GM12878 (cell line): ENCODE measurements around the gene AP1S1. TPM values are rescaled to one million over a fixed set of nuclear protein-coding genes. Genes with fewer than 3 reads are reported as not detected.
"Not testable (repeated sequence)": the region's sequence is repeated elsewhere in the genome, so short reads cannot be mapped to it uniquely, and the experiment has no call there.

ENCODE experiments used
- ATAC-seq: fragments of 200-7000 bp; cut with Tn5 transposase; 3 replicates; pipeline ENCODE4 v1.9.1; 2020; ENCODE audit warnings: mild to moderate bottlenecking, moderate library complexity
- BruUV-seq: library from RNA; stranded (reverse); fragments of 400-500 nt; replicated peaks from 2 replicates; lab custom pipeline; 2021; lab: Mats Ljungman, UMichigan
- CTCF ChIA-PET: fragments of 300-600 bp; sonication (Branson Sonifier 250); formaldehyde crosslinking; extraction: SDS; loops from one replicate; lab custom pipeline; 2021; ENCODE audit warnings: inconsistent platforms; lab: Yijun Ruan, JAX
- POLR2A ChIA-PET: fragments of 350-600 bp; formaldehyde crosslinking; extraction: SDS; loops from one replicate; lab custom pipeline; 2021; ENCODE audit warnings: inconsistent platforms; lab: Charles Lee
- RAD21 ChIA-PET: fragments of 300-600 bp; sonication (Branson Sonifier 250); formaldehyde crosslinking; loops from one replicate; lab custom pipeline; 2023; ENCODE audit warnings: antibody characterized with exemption; ENCODE audit not compliant: unreplicated experiment; lab: Charles Lee
- SMC1A ChIA-PET: fragments of 300-600 bp; sonication (Branson Sonifier 250); formaldehyde crosslinking; loops from one replicate; lab custom pipeline; 2023; ENCODE audit not compliant: unreplicated experiment, uncharacterized antibody; lab: Charles Lee
- DNase-seq: peaks from one replicate; pipeline ENCODE4 v3.0.0-alpha.2; 2011; ENCODE audit warnings: low read depth, low spot score
- FAIRE-seq: peaks from 3 replicates; lab custom pipeline; 2011; peaks lifted over from hg19 to GRCh38; lab: Jason Lieb, UNC
- H2AFZ ChIP-seq: 2 replicates; pipeline ENCODE4 v1.6.0; 2011; ENCODE audit warnings: low read depth, low read length, control low read depth; ENCODE audit not compliant: control insufficient read depth
- H3K27ac ChIP-seq: 2 replicates; pipeline ENCODE4 v1.5.1; 2011; ENCODE audit warnings: control low read depth; ENCODE audit not compliant: control insufficient read depth, insufficient read depth
- H3K27me3 ChIP-seq, 2 experiments: replicated peaks in 1 of 2; 2 replicates each; pipeline versions ENCODE4 v1.6.0 to v1.6.1; 2011; ENCODE audit warnings: low read length in 1 of 2; ENCODE audit not compliant: control insufficient read depth in 2 of 2, insufficient read depth in 2 of 2
- H3K36me3 ChIP-seq, 2 experiments: 2 replicates each; pipeline ENCODE4 v1.5.1; 2011; ENCODE audit warnings: low read length in 1 of 2; ENCODE audit not compliant: control insufficient read depth in 2 of 2, insufficient read depth in 2 of 2
- H3K4me1 ChIP-seq: 2 replicates; pipeline ENCODE4 v1.6.1; 2011; ENCODE audit warnings: mild to moderate bottlenecking, low read length, moderate library complexity, mixed read lengths; ENCODE audit not compliant: control insufficient read depth, insufficient read depth
- H3K4me2 ChIP-seq: 2 replicates; pipeline ENCODE4 v1.6.0; 2011; ENCODE audit warnings: control low read depth; ENCODE audit not compliant: control insufficient read depth, insufficient read depth
- H3K4me3 ChIP-seq: fragments of 200-600 bp; sonication (generic); 2 replicates; pipeline ENCODE4 v1.5.1; 2016
- H3K79me2 ChIP-seq: 2 replicates; pipeline ENCODE4 v1.6.0; 2011; ENCODE audit warnings: low read length; ENCODE audit not compliant: control insufficient read depth, insufficient read depth
- H3K9ac ChIP-seq: 2 replicates; pipeline ENCODE4 v1.8.0; 2011; ENCODE audit warnings: low read length, control low read depth, mixed read lengths; ENCODE audit not compliant: control insufficient read depth, insufficient read depth
- H3K9me3 ChIP-seq: replicated peaks from 3 replicates; pipeline ENCODE4 v1.5.1; 2011; ENCODE audit warnings: mild to moderate bottlenecking, low read length; ENCODE audit not compliant: control insufficient read depth, insufficient read depth
- H4K20me1 ChIP-seq: 2 replicates; pipeline ENCODE4 v1.6.0; 2011; ENCODE audit not compliant: control insufficient read depth, insufficient read depth
- ETV6 ChIP-seq, 2 experiments: fragments of 450-650 bp in 1 of 2; IDR thresholded peaks in 1 of 2; conservative IDR thresholded peaks in 1 of 2; 2 replicates each; pipeline ENCODE4 v1.6.1; 2014; ENCODE audit warnings: antibody characterized with exemption in 1 of 2, borderline replicate concordance in 1 of 2, low read depth in 1 of 2, mild to moderate bottlenecking in 1 of 2, moderate library complexity in 1 of 2
- FOXM1 ChIP-seq: IDR thresholded peaks from 2 replicates; pipeline ENCODE4 v1.6.1; 2012; ENCODE audit warnings: low read depth, mild to moderate bottlenecking, inconsistent platforms, low read length, moderate library complexity
- IRF3 ChIP-seq: fragments of 450-650 bp; IDR thresholded peaks from 2 replicates; pipeline ENCODE4 v1.6.1; 2014; ENCODE audit warnings: mild to moderate bottlenecking
- YY1 ChIP-seq: IDR thresholded peaks from 2 replicates; pipeline ENCODE4 v1.6.1; 2011; ENCODE audit warnings: low read depth, mild to moderate bottlenecking, low read length
- ZBTB40 ChIP-seq: fragments of 450-650 bp; IDR thresholded peaks from 2 replicates; pipeline ENCODE4 v1.6.1; 2016; ENCODE audit warnings: mild to moderate bottlenecking, moderate library complexity, borderline replicate concordance
- ZNF24 ChIP-seq: fragments of 450-650 bp; IDR thresholded peaks from 2 replicates; pipeline ENCODE4 v1.6.1; 2017; ENCODE audit warnings: antibody characterized with exemption, mild to moderate bottlenecking
- ZNF274 ChIP-seq: IDR thresholded peaks from one replicate; pipeline ENCODE4 v1.8.0; 2011; ENCODE audit not compliant: insufficient read length, insufficient read depth
- ZSCAN29 ChIP-seq: fragments of 450-650 bp; IDR thresholded peaks from 2 replicates; pipeline ENCODE4 v1.6.1; 2017; ENCODE audit warnings: mild to moderate bottlenecking, moderate library complexity
- WGBS: methylation state at CpG from one replicate; pipeline ENCODE4 v1.1.6; 2016; ENCODE audit warnings: low lambda C conversion rate; ENCODE audit not compliant: insufficient replicate concordance, insufficient coverage; ENCODE audit errors: missing lambda C conversion rate; 5-methylcytosine and 5-hydroxymethylcytosine counted together
- in situ Hi-C: fragments of 300-500 bp; cut with MboI; formaldehyde crosslinking; loops from 9 replicates; pipeline ENCODE4 v1.14.3; 2018; ENCODE audit warnings: mixed read lengths
- intact Hi-C: fragments of 100-400 bp; cut with micrococcal nuclease; formaldehyde crosslinking; loops from one replicate; pipeline ENCODE4 v1.14.2; 2022; ENCODE audit not compliant: unreplicated experiment
- polyA plus RNA-seq, 11 experiments: library from polyadenylated mRNA; depleted of rRNA in 4 of 11; unstranded in 6 of 11; stranded (reverse) in 5 of 11; fragments of >200 nt; fragmentation: Nextera tagmentation in 4 of 11; fragmentation: Illumina TruSeq in 1 of 11; extraction: Ambion mirVana in 4 of 11; extraction: Trizol in 1 of 11; gene quantifications; 1 replicate in 1 of 11; 2 replicates in 10 of 11; pipeline versions ENCODE4 v1.2.1 to v1.2.3, GENCODE V29; 2011 to 2016; ENCODE audit warnings: inconsistent platforms in 2 of 11, missing spikeins in 2 of 11, low read depth in 1 of 11
- total RNA-seq, 4 experiments: library from RNA; depleted of rRNA in 3 of 4; stranded (reverse); fragments of >200 nt in 3 of 4; fragmentation: Illumina TruSeq in 1 of 4; extraction: Trizol in 1 of 4; gene quantifications; 2 replicates each; pipeline versions ENCODE4 v1.2.1 to v1.2.3, GENCODE V29; 2013 to 2021

Gene AP1S1
- total and polyA plus RNA-seq, 10 of the 15 experiments (the other 5 are each of a cell fraction or from before 2014, with no cell fraction given): 2.5 to 121 (median 54.9) TPM

GRCh38 chr7:101129603-101130117, 24.6 kb upstream of the AP1S1 start (continued):
- TF ChIP-seq IRF3 (no peak), FOXM1 (no peak), ETV6 (conservative IDR thresholded peaks at IDR 0.05 in 1 of 2, IDR thresholded peaks at IDR 0.05 in 1 of 2; ENCODE audit: borderline replicate concordance in 1 of 2, low read depth in 1 of 2) (no peak), YY1 (no peak), ZNF274 (no peak), ZBTB40 (no peak), ZSCAN29 (no peak), ZNF24 (no peak)

- DNase-seq, H3K9ac ChIP-seq, H2AFZ ChIP-seq, H3K4me2 ChIP-seq, FAIRE-seq, H3K4me1 ChIP-seq, H4K20me1 ChIP-seq, BruUV-seq, ATAC-seq, H3K9me3 ChIP-seq, H3K36me3 ChIP-seq, H3K79me2 ChIP-seq, intact Hi-C loops, in situ Hi-C loops, H3K4me3 ChIP-seq, H3K27me3 ChIP-seq, H3K27ac ChIP-seq: not testable (repeated sequence)
- 55% methylated on average over 18 of the region's 18 CpGs for WGBS
- ChIA-PET POLR2A (interaction anchor here (0.6 to 2.5 kb wide), 2 partner anchors 10 to 1201 kb away, joined by 3 to 12 read pairs; no protein-coding TSS in a partner anchor), RAD21 (interaction anchor here (0.6 to 2.3 kb wide), 5 partner anchors 8 to 60 kb away, joined by 3 to 13 read pairs (median 3); no protein-coding TSS in a partner anchor), CTCF (interaction anchor here (1.3 to 3.4 kb wide), 4 partner anchors 10 to 238 kb away, joined by 3 to 21 read pairs (median 11); partner anchors contain the start of gene VGF), SMC1A (interaction anchor here (0.6 to 3.1 kb wide), 3 partner anchors 10 to 413 kb away, joined by 3 to 12 read pairs (median 4); no protein-coding TSS in a partner anchor)
Observed at GRCh38 chr7:101132626-101133600, 21.4 kb upstream of the AP1S1 start.
